Measurements from ENCODE around the gene GNPAT.
A peak's percentile ranks its signal among the peaks of the same experiment; 100 is the strongest.
"Not testable (repeated sequence)": the region's sequence is repeated elsewhere in the genome, so short reads cannot be mapped to it uniquely, and the experiment has no call there.

Gene GNPAT

DNA sequence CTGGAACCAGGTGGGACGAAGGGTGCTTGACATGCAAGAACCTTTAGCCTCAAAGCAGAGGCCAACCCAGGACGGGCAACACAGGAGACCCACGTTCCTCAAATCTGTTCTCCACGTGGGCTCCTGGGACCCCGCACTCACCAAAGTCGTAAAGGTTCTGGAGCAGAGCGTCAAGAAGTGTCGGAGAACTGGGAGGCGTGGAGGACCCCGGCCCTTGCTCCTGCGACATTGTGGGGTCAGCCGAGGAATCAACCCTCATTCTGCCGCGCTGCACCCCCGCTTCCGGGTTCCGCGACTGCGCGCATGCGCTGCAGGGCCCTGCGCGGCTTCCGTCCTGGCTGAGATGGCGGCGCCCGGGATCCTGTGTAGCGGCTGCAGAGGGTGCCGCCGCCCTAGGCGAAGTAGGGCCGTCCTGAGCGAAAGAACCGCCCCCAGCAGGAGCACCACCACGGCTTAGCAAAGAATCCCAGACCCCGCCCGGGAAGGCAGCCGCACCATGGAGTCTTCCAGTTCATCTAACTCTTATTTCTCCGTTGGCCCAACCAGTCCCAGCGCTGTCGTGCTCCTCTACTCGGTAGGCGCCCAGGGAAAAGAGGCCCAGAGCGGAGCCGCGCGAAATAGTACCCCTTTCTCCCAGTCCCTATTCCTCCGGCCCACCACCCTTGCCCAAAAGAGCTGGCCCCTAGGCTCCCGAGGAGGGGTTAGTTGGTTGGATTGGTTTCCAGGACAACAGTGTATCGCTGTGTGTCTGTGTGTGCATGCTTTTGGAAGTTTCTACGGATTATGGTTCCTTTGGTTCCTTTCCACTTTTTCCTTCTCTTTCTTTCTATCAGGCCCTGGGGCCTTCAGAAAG is at the start of gene GNPAT:
GNPAT (plus strand) TSS at position 330 of the 853 bp plus-strand sequence; CDS start at position 497, 167 bp downstream.
- peak; percentile 78 to 87 (median 80) for DNase-seq

DNA sequence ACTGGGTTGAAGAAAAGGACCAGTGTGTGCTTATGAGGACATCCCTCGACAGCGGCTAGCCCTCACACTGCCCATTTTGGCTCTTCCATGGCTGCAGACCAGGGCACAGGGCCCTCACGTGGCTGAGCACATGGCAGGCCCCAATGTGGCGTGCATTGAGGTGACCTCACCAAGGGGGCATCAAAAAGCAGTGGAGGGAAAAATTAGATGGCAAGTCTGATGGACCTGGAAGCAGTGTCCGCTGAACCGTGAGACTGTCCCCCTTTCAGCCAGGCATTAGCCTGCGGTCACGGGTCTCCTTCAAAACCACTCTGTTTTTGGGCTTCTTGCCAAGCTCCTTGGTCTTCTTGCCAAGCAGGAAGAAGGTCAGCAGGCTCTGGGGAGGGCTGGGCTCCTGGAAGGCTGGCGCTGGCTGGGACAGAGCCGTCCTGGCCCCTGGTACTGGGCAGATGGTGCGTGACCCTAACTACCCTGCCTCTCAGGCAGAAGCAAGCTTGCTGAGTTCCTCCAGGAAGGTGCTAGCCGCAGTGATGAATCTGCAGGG is 48.3 kb upstream of the GNPAT start:
- no peak for DNase-seq

DNA sequence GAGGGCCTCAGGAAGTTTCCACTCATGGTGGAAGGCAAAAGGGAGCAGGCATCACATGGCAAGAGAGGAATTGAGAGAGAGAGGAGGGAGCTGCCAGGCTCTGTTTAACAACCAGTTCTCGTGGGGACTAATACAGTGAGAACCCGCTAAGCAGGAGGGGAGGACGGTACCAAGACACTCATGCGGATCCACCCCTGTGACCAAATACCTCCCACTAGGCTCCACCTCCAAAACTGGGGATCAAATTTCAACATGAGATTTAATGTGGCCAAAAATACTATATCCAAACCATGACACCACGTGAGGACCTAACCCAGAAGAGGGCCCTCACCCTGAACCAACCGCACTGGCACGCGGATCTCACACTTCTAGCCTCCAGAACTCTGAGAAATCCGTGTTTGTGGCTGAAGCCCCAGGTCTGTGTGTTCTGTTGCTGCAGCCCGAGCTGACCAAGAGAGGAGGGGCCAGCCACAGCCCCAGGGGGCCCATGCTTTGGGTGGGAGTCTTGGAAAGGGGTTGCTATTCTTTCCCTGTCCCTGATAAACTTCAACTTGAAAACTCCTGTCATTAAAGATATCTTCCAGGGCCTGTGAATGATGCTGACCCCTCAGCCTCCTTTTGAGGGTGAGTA is 47.2 kb upstream of the GNPAT start:
- DNase-seq, result no peak

DNA sequence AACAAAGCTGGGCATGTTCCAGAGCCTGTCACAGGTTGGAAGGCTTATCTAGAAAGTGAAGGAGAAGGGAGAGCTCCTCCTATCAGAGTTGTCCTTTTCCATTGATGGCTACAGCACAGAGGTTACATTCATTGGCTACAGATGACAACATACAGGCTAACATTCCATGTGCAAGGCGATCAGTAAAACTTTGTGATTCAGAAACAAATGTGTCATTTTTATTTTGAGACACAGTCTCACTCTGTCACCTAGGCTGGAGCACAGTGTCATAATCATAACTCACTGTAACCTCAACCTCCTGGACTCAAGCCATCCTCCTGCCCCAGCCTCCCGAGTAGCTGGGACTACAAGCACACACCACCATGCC is 46.6 kb upstream of the GNPAT start:
- no peak for DNase-seq

DNA sequence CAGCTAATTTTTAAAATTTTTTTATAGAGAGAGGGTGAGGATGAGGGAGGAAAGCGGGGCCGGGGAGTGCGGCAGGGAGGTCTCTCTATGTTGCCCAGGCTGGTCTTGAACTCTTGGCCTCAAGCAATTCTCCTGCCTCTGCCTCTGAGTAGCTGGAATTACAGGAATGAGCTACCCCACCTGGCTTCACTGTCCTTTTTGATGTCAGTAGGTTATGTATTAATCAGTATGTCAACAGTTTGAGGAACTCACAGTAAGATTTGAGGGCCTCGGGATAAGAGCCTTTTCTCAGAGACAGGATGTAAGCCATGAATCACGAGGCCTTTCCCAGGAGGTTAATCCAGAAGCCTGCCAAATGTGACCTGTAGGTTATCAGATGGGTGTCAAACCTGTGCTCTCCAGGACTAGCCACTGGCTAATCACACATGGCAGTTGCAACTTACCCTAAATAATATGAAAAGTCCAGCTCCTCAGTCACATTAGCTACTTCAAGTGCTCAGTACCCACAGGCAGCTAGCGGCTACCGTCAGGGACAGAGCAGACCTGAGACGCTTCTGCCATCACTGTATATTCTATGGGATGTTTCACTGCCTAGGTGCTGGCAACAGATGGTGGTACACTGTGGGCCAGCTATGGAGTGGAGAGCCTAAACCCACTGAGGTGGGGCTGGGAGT is 46.0 kb upstream of the GNPAT start:
- no peak for DNase-seq

DNA sequence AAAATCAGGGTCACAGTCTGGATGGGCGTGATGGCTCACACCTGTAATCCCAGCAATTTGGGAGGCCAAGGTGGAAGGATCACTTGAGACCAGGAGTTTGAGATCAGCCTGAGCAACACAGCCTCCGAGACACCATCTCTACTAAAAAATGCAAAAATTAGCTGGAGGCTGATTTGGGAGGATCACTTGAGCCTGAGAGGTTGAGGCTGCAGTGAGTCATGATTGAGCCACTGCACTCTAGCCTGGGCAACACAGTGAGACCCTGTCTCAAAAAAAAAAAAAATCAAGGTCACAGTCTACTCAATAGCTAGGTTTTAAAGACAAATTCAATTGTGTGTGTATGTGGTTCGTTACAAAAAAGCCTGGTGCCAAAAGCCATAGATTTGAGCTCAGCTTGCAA is 44.7 kb upstream of the GNPAT start:
- no peak for DNase-seq

DNA sequence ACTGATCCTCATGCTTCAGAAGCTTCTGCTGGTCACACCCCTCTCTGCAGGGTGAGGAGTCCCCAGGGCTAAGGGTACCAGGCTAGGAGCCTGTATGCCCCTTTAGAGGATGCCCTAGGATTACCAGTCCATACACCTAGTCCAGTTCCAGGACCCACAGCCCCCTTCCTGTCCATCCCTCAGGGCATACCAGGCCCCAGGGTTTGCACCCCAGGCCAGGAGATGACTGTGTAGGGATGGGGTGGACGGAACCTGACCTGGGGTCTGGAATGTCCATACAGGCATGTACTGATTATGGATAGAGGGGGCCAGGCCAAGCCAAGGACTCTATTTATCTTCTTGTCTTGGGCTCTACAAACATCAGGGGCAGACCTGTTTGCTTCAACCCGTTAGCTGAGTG is 44.3 kb upstream of the GNPAT start:
- no peak for DNase-seq

DNA sequence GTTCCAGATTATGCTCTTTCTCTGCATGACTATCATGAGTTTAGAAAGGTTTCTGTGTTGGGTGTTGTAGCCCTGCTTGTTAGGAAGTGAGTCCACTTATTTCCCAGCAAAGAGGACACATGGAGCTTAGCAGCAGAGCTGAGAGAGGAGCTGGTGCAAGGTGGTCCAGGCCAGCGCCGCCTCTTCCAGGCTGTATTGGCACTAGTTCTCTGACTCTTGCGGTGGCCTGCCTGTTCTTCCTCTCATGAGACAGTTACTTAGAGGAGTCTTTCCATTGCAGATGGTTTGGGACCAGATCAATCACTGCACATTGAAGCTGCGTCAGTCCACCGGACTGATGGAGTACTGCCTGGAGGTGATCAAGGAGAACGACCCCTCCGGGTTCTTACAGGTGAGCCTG is 41.1 kb upstream of the GNPAT start:
- DNase-seq, result no peak

DNA sequence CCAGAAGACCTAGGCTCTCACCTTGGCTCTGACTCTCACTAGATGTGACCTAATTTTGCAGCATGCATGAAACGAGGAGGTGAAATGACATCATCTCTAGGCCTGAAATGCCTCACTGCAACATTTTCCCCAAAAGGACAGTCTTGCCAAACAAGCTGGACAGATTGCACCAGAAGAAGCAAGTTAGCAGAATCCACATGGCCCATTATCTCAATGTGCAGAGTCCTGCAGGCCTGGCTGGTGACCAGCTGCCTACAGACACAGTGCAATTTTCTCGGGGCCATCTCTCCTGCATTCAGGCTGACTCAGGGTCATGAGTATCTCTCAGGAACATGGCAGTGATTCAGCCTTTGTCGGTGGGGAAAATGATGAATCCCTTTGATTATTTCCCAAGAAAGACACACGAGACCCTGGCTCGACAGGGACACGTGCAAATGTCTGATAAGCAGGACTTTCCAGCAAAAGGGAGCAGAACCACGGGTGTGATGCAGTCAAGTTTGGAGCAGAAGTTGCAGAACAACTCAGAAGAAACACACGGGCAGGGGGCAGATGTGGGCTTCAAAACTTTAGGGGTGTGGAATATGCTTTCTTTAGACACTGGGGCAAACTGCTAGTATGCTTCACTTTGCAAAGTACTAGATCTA is 40.5 kb upstream of the GNPAT start:
- DNase-seq, result no peak

DNA sequence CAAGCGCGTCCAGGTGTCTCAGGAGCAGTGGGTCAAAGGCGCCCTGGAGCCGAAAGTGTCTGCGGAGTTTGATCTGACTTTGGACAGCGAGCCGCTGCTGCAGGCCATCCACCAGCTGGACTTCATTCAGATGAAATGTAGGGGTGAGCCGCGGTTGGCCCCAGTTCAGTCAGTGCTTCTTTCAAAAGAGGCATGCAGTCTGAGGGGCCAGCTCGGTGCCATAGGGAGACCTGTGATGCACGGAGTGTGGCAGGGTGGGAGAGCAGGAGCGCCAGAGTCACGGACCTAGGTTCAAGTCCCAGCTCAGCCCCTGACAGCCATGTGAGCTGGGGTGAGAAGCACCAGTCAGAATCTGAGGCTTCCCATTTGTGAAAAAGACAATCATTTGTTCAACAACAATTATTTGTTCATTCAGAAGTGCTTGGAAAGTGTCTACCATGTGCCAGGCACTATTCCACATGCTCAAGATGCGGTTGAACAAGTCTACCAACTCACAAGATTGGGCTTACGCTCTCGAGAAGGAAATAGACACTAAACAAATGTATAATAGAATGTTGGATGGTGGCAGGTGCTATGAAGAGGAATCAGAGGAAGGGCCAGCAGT is 39.5 kb upstream of the GNPAT start:
- no peak for DNase-seq

DNA sequence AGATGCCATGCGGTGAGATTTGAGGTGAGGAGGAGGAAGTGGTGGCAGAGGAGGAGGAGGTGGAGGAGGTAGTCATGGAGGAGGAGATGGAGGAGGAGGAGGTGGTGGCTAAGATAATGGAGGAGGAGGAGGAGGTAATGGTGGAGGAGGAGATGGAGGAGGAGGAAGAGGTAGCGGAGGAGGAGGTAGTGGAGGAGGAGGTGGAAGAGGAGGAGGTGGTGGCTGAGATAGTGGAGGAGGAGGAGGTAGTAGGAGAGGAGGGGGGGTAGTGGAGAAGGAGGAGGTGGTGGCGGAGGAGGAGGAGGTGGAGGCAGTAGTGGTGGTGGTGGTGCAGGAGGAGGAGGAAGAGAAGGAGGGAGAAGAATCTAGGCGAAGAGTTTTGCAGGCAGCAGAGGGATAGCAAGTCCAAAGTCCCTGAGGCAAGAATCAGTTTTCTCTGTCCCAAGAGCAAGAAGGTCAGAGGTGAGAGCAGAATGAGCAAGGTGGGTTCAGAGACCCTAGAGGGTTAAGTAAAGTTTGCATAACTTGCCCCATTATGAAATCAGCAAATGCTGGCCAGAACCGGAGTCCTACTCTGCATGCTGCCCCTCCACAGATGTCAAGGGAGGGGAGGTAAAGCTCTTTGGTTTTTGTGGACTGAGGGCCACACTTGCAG is 38.9 kb upstream of the GNPAT start:
- no peak for DNase-seq

DNA sequence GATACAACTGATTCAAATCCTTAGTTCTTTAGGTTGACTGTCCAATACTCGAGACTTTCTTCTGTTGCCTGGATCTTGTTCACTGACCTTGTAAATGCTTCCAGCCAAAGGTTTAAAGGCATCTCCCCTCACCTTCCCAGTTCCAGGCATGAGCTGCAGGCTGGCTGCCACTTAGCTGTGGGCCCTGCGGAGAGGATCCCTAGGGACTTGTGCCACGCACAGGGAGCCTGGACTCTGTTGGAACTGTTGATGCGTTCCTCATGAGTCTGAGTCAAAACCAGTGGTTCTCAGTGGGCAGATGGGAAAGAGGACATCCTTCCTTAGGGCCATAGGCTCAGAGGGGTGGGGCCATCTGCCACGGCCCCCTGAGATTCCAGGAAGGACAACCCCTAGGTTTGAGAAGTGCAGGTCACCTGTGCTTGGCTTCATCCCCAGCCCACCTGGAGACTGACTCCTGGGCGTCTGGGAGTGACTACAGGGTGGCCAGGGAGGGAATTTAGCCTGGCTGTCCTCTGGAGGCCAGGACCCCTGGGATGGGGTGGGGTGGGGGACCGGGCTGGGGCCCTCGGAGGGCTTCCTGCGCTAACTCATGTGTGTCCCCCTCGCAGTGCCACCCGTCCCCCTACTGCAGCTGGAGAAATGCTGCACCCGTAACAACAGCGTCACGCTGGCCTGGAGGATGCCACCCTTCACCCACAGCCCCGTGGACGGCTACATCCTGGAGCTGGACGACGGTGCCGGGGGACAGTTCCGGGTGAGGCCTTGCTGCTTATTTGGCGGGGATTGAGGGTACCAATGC is 37.6 kb upstream of the GNPAT start:
- DNase-seq, result no peak

DNA sequence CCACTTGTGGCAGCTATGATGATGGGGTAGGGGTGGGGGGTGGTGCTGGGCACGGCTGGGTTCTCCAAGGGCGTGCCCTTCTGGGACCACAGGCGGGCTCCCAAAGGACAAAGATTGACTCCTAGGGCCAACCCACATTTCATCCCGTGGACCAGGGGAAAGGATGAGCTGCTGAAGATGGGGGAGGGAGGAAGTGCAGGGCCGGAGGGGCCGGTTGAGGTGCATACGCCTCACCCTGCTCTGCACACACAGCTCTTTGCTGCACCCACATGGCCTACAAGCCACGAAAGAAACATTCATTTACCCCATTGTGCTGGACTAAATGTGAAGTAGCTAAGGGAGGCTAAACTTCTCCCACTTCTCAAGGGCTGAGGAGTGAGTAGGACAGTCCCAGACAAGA is 34.2 kb upstream of the GNPAT start:
- DNase-seq, result no peak

DNA sequence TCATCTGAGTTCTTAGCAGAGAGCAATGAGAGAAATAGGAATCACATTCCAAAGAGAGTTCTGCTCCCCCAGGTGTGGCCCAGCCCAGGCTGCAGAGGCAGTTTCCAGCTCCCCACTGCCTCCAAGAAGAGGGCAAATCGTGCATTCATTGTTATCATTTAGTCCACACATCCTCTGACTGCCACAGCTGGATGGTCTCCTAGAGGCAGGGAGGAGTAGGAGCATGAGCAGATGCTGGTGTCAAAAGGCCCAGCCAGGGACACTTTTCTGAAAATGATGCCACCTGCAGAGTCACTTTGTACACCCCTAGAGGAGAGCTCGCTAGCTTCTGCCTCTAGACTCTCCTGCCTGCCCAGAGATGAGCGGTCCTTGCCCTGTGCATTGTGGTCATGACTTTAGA is 33.6 kb upstream of the GNPAT start:
- no peak for DNase-seq

DNA sequence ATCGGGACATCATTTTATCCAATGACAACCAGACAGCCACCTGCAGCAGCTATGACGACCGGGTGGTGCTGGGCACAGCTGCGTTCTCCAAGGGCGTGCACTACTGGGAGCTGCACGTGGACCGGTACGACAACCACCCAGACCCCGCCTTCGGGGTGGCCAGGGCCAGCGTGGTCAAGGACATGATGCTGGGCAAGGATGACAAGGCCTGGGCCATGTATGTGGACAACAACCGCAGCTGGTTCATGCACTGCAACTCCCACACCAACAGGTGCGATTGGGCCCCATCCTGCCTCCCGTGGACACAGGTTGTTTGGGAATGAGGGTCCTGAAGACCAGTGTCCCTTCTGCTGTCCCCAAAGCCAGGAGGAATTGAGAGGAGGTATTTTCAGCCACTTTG is 32.0 kb upstream of the GNPAT start:
- no peak for DNase-seq

DNA sequence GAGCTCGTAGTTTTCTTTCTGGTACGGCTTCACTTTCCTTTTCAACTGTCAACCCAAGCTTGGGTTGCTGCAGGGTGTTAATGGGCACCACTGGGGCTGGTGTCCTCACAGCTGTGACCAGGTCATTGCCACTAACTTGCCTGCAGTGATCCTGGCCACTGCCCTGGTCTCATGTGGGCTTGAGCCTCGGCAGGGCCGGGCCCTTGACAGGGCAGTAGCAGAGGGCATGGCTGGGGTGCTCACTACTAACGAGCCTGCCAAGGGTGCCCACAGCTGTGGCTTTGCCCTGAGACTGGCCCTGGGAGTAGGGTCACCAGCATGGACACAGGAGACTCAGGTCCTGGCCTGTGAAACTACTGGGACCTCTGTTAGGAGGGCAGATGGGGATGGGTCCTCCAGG is 31.5 kb upstream of the GNPAT start:
- DNase-seq, result no peak

DNA sequence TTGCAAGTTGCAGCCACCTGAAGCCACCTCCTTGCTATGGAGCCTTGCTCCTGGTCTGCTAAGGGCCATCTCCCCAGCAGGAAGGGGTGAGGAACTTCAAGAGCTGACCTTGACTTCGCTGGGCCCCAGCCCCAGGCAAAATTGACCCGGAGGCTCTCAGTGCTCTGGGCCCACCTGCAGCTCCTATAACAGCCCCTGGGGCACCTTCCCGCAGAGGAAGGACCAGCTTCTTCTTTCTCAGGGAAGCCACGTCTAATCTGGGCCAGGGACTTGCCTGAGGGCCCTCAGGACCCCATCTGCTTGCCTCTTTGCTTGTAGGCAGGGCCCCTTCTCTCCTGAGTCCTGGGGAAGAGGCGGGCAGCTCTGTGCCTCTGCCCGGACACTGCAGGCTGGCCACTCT is 30.9 kb upstream of the GNPAT start:
- DNase-seq, result no peak

DNA sequence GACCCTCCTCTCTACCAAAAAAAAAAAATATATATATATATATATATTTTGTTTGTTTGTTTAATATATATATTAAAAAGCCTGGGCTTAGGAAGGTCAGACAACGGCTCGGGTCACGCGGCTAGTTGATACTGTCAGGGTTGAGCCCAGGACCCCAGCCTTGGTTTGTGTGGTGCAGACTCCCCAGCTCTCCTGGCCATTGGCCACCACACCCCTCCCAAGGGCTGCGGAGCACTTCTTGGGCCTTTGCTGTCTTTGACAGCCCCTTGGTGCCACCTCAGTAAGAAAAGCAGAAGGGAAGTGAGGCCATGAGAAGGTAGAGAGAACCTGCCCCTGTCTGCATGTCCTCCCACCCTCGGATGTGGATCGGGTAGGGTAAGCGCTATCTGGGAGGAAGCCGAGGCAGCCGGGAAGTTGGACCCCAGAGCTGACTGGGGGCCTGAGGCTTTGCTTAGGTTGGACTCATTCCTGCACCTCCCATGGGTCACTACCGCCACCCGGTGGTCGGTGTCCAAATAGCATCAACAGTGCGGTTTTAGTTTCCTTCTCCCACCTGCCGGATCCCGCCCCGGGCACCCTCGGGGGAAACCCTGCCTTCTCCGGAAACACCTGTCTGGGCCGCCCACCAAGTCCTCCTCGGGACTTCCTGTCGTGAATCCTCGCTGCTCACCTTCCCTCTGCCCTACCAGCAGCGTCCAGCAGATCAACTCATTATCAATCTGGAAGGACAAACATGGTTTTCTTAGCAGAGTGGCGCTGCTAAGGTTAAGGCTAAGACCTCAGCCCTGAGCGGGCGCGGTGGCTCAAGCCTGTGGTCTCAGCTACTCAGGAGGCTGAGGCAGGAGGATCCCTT is 29.8 kb upstream of the GNPAT start:
- peak; percentile 74 to 91 (median 82) for DNase-seq

DNA sequence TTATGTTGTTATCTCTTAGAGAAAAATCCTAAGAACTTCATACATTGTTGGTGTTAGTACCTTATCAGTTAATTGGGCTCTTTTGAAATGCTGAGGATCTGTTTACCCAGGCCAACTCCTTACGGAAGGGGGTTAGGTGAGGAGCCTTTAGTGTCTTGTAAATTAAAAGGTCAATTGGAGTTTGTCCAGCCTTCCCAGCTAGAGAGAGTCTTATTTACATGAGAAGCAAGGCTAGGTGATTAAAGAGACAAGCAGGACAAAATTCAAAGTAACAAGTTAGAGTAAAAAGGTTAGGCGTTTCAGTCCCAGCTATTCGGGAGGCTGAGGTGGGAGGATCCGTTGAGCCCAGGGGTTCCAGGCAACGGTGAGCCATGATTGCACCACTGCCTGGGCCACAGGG is 28.7 kb upstream of the GNPAT start:
- not testable (repeated sequence) for DNase-seq

DNA sequence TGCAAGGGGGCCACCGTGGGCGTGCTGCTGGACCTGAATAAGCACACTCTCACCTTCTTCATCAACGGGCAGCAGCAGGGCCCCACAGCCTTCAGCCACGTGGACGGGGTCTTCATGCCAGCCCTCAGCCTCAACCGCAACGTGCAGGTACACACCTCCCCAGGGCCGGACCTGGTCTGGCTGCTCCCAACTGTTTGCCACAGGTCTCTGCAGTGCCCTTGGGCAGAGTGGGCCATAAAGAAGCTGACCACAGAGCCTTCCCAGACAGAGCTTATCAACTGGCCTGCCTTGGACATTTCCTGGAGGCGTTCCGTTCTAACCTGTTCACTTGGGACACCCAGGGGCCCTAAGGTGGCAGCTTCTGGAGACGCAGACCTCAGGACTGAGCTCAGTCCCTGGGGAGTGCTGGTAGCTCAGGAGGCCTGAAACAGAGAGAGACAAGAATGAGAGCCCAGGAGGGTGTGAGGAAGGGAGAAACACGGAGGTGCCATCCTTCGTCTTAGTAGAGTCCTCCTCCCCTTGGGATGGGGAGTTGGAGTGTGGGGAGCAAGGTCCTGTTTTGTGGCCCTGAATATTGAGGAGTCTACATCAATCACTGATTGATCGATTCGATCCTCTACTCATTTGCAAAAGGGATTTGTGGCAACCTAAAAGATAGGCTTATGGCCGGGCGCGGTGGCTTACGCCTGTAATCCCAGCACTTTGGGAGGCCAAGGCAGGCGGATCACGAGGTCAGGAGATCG is 27.0 kb upstream of the GNPAT start:
- no peak for DNase-seq

Data from activated CD4-positive, CD25-positive, alpha-beta regulatory T cell (primary cell).